Measurements from ENCODE around the gene NPIPB9. TPM values are rescaled to one million over a fixed set of nuclear protein-coding genes. Genes with fewer than 3 reads are reported as not detected.
"Not testable (repeated sequence)": the region's sequence is repeated elsewhere in the genome, so short reads cannot be mapped to it uniquely, and the experiment has no call there.

The NPIPB9 gene
- polyA plus RNA-seq (2013, experiment 1 of 2; ENCODE audit: insufficient read length) = 0.51 TPM
- 0.69 TPM for polyA plus RNA-seq (2013, experiment 2 of 2; ENCODE audit: insufficient read length)

DNA sequence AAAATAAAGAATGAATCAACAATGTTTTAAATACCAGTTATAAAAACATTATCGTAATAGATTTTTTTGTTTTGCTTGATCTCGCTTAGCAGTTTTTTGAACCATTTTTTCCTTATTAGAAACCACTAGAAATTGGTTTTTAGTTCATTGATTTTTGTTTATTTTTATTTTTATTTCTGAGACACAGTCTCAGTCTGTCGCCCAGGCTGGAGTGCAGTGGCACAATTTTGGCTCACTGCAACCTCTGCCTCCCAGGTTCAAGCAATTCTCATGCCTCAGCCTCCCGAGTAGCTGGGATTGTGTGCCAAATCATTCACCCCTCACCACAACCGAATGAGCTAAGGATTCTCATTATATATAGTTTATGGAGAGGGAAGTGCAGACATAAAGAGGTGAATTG lies at the start of gene NPIPB9:
TSS of gene NPIPB9 (plus strand) at position 301 of the 400 bp plus-strand sequence.
- not testable (repeated sequence) for DNase-seq

DNA sequence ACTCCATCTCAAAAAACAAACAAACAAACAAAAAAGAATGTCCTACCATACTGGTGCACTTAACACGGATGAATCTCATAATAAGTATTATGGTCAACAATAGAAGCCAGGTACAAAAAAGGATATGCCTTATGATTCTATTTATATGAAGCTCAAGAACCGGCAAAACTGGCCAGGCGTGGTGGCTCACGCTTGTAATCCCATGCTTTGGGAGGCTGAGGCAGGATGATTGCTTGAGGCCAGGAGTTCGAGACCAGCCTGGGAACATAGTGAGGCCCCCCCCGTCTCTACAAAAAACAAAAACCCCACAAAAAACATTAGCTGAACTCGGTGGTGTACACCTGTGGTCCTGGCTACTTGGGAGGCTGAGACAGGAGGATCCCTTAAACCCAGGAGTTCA lies 47.3 kb upstream of the NPIPB9 start:
- not testable (repeated sequence) for DNase-seq

DNA sequence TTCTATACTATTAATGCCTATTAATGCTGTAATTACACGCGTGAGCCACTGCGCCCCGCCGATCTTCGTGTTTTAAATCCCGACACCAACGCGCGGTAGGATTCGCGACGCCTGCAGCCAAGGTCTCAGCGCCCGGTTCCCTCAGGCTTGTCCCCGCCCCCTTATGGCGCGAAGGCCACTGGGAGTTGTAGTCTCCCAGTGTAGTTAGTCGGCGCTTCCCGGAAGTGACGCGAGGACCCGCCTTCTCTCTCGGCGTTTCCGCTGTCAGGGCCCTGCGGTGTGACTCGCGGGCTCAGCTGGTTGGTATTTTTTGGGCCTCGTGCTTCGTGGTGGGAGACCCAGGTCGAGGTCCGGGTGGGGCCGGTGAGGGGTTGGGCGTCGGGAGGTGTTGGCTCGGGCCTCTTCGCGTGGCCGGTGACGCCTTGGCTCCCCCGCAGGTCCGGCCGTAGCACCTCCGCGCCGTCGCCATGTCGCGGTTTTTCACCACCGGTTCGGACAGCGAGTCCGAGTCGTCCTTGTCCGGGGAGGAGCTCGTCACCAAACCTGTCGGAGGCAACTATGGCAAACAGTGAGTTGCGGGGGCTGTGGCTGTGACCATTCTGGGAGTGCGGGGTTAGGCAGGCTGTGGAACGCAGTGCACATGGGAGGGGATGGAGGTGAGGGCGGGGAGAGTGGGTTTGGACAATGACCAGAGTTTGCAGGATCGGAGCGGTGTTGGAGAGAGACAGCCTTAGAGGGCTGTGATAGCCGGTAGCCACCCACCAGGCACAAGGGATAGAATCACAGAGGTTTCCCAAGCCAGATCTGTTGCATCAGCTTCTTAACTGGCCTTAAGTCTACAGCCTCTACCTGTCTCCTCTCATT lies 40.1 kb upstream of the NPIPB9 start, which contains the start of gene EIF3C:
TSS of gene EIF3C (plus strand) at position 245 of the 864 bp plus-strand sequence. CDS start at position 468, 223 bp downstream.
- DNase-seq = not testable (repeated sequence)

DNA sequence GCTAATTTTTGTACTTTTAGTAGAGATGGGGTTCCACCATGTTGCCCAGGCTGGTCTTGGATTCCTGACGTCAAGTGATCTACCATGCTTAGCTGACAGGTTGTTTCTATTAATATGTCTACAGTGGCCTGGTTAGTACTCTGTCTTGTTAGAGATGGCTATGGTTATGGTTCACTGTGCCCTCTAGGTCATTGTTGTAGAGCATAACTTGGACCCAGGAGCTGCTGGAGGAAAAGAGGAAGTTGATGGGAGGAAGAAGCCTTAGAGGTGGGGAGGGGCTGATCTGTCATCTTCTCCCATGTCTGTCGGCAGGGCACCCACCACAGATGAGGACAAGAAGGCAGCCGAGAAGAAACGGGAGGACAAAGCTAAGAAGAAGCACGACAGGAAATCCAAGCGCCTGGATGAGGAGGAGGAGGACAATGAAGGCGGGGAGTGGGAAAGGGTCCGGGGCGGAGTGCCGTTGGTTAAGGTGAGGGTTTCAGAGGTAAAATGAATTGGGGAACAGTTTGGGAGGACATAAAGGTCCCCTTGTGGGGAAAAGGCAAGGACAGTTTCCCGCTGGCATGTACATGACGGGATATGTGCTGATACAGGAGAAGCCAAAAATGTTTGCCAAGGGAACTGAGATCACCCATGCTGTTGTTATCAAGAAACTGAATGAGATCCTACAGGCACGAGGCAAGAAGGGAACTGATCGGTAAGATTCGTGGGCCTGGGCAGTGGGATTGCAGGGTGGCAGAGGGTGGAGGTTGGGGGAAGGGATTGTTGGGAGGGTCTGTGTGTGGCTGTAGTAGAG lies 28.5 kb upstream of the NPIPB9 start:
- DNase-seq = not testable (repeated sequence)

- not testable (repeated sequence) for DNase-seq
These were observed 20.3 kb upstream of the NPIPB9 start for GRCh38 chr16:28731253-28731652.

- not testable (repeated sequence) for DNase-seq
These were observed 19.0 kb upstream of the NPIPB9 start for GRCh38 chr16:28732455-28733124.

DNA sequence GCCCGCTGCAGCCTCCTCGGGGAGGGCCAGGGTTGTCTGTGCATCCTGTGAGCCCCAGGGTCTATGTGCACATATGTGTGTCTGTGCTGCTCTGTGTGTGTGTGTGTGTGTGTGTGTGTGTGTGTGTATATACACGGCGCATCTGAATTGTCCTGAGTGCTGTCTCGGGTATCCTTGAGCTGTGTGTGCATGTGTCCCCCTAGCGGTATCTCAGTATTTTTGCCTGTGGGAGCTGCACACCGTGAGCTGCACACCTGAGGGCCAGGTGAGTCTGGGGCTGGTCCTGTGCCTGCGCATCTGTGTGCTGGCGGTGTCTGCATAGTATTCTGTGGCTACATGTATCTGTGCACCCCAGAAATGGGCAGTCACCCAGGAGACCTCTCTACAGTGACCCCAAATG lies 11.8 kb upstream of the NPIPB9 start:
- DNase-seq = not testable (repeated sequence)

GRCh38 chr16:28740631-28741030 lies 11.0 kb upstream of the NPIPB9 start:
- not testable (repeated sequence) for DNase-seq

DNA sequence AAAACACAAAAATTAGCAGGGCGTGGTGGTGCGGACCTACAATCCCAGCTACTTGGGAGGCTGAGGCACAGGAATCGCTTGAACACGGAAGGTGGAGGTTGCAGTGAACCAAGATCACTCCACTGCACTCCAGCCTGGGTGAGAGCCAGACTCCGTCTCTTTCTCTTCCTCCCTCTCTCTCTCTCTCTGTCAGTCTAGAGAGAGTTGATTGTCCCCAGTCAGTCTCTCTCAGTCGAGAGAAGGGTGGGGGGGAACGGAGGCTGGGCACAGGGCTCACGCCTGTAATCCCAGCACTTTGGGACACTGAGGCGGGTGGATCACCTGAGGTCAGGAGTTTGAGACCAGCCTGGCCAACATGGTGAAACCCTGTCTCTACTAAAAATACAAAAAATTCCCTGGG lies 10.3 kb upstream of the NPIPB9 start:
- not testable (repeated sequence) for DNase-seq

DNA sequence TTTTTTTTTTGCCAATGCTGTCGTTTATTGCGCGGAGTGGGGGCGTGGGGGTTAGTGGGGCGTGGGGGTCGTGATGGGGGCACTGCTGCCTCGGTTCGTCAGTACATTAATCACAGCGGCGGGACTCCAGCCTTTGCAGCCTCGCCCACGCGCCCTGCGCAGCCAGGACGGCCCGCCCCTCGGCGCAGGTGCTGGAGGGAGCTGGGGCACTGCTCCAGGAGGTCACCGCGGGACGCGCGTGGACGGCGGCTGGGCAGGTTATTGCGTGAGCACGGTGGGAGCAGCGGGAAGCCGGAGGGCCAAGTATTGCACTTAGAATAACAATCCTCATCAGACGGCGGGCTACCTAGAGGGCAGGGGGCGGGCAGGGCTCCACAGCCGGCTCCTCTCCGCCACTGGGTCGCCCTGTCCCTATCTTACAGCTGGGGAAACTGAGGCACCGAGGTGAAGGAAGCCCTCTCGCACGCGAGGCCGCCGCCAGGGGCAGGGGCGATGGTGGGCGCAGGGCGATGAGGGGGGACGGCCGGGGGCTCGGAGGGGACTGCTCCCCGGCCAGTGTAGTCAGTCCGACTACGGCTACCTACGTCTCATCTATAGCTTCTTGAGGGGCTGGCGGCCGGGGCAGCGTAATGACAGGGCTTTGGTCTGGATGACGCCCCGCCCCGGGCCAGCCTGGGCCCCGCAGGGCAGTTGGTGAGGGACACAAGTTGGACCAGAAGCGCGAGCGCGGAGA lies 4.8 kb upstream of the NPIPB9 start:
- DNase-seq = not testable (repeated sequence)

GRCh38 chr16:28749997-28750465 lies 1.6 kb upstream of the NPIPB9 start:
- not testable (repeated sequence) for DNase-seq

GRCh38 chr16:28750469-28751067 lies 1.0 kb upstream of the NPIPB9 start:
- DNase-seq = not testable (repeated sequence)

DNA sequence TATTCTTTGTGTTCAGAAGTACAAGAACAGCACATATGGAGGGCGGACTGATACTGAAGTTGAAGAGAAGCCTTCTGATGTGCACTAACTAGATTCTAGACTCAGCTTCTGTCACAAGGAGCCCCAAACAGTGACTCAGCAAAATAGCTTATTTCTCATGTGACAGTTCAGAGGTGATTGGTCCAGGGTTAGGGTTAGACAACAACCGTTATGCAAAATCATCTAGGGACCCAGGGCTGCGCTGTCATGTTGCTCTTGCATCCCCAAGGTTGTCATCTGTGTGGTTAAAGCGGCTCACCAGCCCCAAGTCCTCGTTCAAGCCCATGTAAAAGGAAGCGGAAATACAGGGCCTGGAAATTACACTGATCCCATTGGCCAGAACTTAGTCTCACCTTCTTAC lies 30.1 kb downstream of the NPIPB9 start:
- DNase-seq = not testable (repeated sequence)

DNA sequence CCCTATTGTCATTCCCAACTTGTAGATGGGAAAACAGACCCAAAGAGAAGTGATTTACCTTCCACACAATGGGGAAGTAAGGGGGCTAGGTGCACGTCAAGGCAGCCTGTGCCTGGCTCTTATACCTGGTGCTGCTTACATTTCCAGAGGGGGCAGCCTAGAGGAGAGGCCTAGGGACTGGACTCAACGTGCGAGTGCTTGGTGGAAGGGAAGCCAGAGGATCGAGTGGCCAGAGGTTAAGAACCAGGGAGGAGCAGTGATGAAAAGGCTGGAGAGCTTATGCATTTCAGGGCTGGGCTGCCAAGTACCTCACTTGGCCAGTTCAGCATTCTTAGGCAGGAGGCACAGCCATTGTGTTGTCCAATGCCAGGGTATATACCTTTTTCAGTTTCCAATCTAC lies 30.8 kb downstream of the NPIPB9 start:
- DNase-seq = not testable (repeated sequence)

- DNase-seq = peak; percentile 74
These were observed 50.8 kb downstream of the NPIPB9 start for GRCh38 chr16:28802235-28803019.

DNA sequence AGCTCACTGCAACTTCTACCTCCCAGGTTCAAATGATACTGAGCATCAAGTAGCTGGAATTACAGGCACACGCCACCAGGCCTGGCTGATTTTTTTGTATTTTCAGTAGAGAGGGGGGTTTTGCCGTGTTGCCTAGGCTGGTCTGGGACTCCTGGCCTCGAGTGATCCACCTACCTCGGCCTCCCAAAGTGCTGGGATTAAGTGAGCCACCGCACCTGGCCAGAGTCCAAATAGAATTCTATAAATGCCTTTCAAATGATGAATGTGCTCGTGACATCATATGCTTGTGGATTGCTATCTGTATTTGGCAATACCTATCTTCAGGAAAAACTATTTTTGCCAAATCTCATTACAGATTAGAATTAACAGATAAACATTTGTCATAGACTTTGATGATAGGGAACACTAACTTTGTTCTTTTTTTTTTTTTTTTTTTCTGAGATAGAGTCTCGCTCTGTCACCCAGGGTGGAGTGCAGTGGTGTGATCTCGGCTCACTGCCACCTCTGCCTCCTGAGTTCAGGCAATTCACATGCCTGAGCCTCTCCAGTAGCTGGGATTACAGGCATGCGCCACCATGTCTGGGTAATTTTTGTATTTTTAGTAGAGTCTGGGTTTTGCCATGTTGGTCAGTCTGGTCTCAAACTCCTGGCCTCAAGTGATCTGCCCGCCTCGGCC lies 56.0 kb downstream of the NPIPB9 start:
- DNase-seq = not testable (repeated sequence)

DNA sequence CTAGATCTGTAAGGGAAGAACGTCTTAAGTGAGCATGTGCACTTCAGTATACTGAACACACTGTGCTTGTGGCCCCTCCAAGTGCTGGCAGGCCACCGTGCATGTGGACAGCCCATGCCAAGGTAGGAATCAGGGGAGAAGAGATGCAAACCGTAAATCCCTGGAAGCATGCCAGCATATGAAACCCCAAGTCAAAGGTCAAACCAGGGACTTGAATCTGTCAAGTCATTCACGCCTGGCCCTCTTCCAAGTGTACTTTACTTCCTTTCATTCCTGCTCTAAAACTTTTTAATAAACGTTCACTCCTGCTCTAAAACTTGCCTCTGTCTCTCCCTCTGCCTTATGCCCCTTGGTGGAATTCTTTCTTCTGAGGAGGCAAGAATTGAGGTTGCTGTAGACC lies 68.4 kb downstream of the NPIPB9 start:
- DNase-seq = no peak

- not testable (repeated sequence) for DNase-seq
These were observed 69.0 kb downstream of the NPIPB9 start for GRCh38 chr16:28820546-28820945.

GRCh38 chr16:28821874-28822519 lies 70.4 kb downstream of the NPIPB9 start:
- DNase-seq = no peak

All from fibroblast of skin of scalp (primary cell).